GM23338 (cell line): ENCODE results near the gene CYP26B1. TPM values are rescaled to one million over a fixed set of nuclear protein-coding genes. Genes with fewer than 3 reads are reported as not detected.

Source experiments
- ATAC-seq: fragments of 200-7000 bp; cut with Tn5 transposase; 3 replicates; pipeline ENCODE4 v1.9.1; 2020
- DNase-seq: peaks from one replicate; pipeline ENCODE4 v3.0.0-alpha.2; 2015; ENCODE audit warnings: low spot score
- H2AFZ ChIP-seq: fragments of 200-600 bp; sonication (generic); 2 replicates; pipeline ENCODE4 v1.8.0; 2016; ENCODE audit warnings: antibody characterized with exemption, mild to moderate bottlenecking, moderate library complexity
- H3F3A ChIP-seq: fragments of 200-600 bp; sonication (generic); replicated peaks from 2 replicates; pipeline ENCODE4 v1.8.0; 2017; ENCODE audit warnings: antibody characterized with exemption, mixed run types, low read depth
- H3K27ac ChIP-seq: fragments of 200-600 bp; sonication (generic); 2 replicates; pipeline ENCODE4 v1.6.1; 2016; ENCODE audit warnings: low read depth
- H3K27me3 ChIP-seq: fragments of 200-600 bp; sonication (generic); 2 replicates; pipeline ENCODE4 v1.8.0; 2016; ENCODE audit warnings: mild to moderate bottlenecking, mixed run types, moderate library complexity; ENCODE audit not compliant: insufficient read depth
- H3K36me3 ChIP-seq: fragments of 200-600 bp; sonication (generic); 2 replicates; pipeline ENCODE4 v1.8.0; 2016; ENCODE audit warnings: mild to moderate bottlenecking; ENCODE audit not compliant: insufficient read depth
- H3K4me1 ChIP-seq: fragments of 200-600 bp; sonication (generic); 2 replicates; pipeline ENCODE4 v1.8.0; 2016; ENCODE audit warnings: mild to moderate bottlenecking, moderate library complexity; ENCODE audit not compliant: insufficient read depth
- H3K4me2 ChIP-seq: fragments of 200-600 bp; sonication (generic); 2 replicates; pipeline ENCODE4 v1.7.1; 2017; ENCODE audit warnings: mixed run types
- H3K4me3 ChIP-seq: fragments of 200-600 bp; sonication (generic); 2 replicates; pipeline ENCODE4 v1.6.1; 2016; ENCODE audit warnings: mixed run types
- H3K79me2 ChIP-seq: fragments of 200-600 bp; sonication (generic); replicated peaks from 2 replicates; pipeline ENCODE4 v1.8.0; 2017; ENCODE audit warnings: mild to moderate bottlenecking; ENCODE audit not compliant: insufficient read depth
- H3K9me2 ChIP-seq: fragments of 200-600 bp; sonication (generic); 2 replicates; pipeline ENCODE4 v1.8.0; 2017; ENCODE audit not compliant: insufficient read depth
- H4K20me1 ChIP-seq: fragments of 200-600 bp; sonication (generic); replicated peaks from 2 replicates; pipeline ENCODE4 v1.8.0; 2017; ENCODE audit warnings: mild to moderate bottlenecking; ENCODE audit not compliant: insufficient read depth
- H3K27ac Mint-ChIP-seq: 2 replicates; pipeline ENCODE4 v1.8.0; 2020; ENCODE audit warnings: inconsistent platforms, mild to moderate bottlenecking, moderate library complexity, mixed read lengths
- H3K27me3 Mint-ChIP-seq: 3 replicates; pipeline ENCODE4 v1.8.0; 2022; ENCODE audit warnings: low read depth, mild to moderate bottlenecking, moderate library complexity, mixed read lengths, inconsistent platforms; ENCODE audit not compliant: insufficient read depth, poor library complexity
- H3K36me3 Mint-ChIP-seq: 3 replicates; pipeline ENCODE4 v1.8.0; 2021; ENCODE audit warnings: low read depth, mild to moderate bottlenecking, inconsistent platforms, moderate library complexity, mixed read lengths
- H3K4me1 Mint-ChIP-seq: 3 replicates; pipeline ENCODE4 v1.8.0; 2020; ENCODE audit warnings: mild to moderate bottlenecking, inconsistent platforms, mixed read lengths
- H3K4me3 Mint-ChIP-seq: 3 replicates; pipeline ENCODE4 v1.8.0; 2021; ENCODE audit warnings: moderate library complexity, mild to moderate bottlenecking, inconsistent platforms, mixed read lengths
- H3K9me3 Mint-ChIP-seq: 3 replicates; pipeline ENCODE4 v1.8.0; 2020; ENCODE audit warnings: moderate library complexity, mild to moderate bottlenecking, inconsistent platforms, mixed read lengths
- CREB1 ChIP-seq: fragments of 250-450 bp; sonication (Bioruptor Pico); IDR thresholded peaks from 2 replicates; pipeline ENCODE4 v1.5.0; 2020; ENCODE audit warnings: low read depth, mild to moderate bottlenecking, moderate library complexity
- CTCF ChIP-seq, 2 experiments: fragments of 200-600 bp in 1 of 2; sonication (generic) in 1 of 2; conservative IDR thresholded peaks; 2 replicates each; pipeline versions ENCODE4 v1.5.1 to v1.6.1; 2016 to 2017; ENCODE audit warnings: antibody characterized with exemption in 2 of 2, low read depth in 2 of 2, mild to moderate bottlenecking in 2 of 2, moderate library complexity in 1 of 2
- ETS1 ChIP-seq: IDR thresholded peaks from 2 replicates; pipeline ENCODE4 v1.6.1; 2016; ENCODE audit warnings: antibody characterized with exemption
- EZH2 ChIP-seq: fragments of 200-600 bp; sonication (generic); IDR thresholded peaks from one replicate; pipeline ENCODE4 v1.8.0; 2017; ENCODE audit warnings: antibody characterized with exemption, mild to moderate bottlenecking, low read depth; ENCODE audit not compliant: unreplicated experiment
- EZH2phosphoT487 ChIP-seq: fragments of 200-600 bp; sonication (generic); IDR thresholded peaks from one replicate; pipeline ENCODE4 v1.8.1; 2018; ENCODE audit warnings: antibody characterized with exemption; ENCODE audit not compliant: unreplicated experiment
- JUNB ChIP-seq: IDR thresholded peaks from one replicate; pipeline ENCODE4 v1.6.1; 2016; ENCODE audit warnings: antibody characterized with exemption; ENCODE audit not compliant: unreplicated experiment
- NANOG ChIP-seq: IDR thresholded peaks from 2 replicates; pipeline ENCODE4 v1.6.1; 2016; ENCODE audit warnings: antibody characterized with exemption, borderline replicate concordance
- POLR2AphosphoS5 ChIP-seq: IDR thresholded peaks from 2 replicates; pipeline ENCODE4 v1.6.1; 2016; ENCODE audit warnings: antibody characterized with exemption, low read depth
- STAT1 ChIP-seq: IDR thresholded peaks from one replicate; pipeline ENCODE4 v1.6.1; 2016; ENCODE audit warnings: antibody characterized with exemption; ENCODE audit not compliant: unreplicated experiment
- ZNF114 ChIP-seq: fragments of 250-450 bp; sonication (Bioruptor Pico); IDR thresholded peaks from 2 replicates; pipeline ENCODE4 v1.5.0; 2020; ENCODE audit warnings: mild to moderate bottlenecking, moderate library complexity
- ZNF331 ChIP-seq: fragments of 250-450 bp; sonication (Bioruptor Pico); IDR thresholded peaks from 2 replicates; pipeline ENCODE4 v1.5.0; 2020; ENCODE audit warnings: low read depth, mild to moderate bottlenecking, moderate library complexity
- ZNF462 ChIP-seq: fragments of 250-450 bp; sonication (Bioruptor Pico); IDR thresholded peaks from 2 replicates; pipeline ENCODE4 v1.5.0; 2020; ENCODE audit warnings: mild to moderate bottlenecking, moderate library complexity
- polyA plus RNA-seq: library from polyadenylated mRNA; unstranded; fragments of >200 nt; fragmentation: Nextera tagmentation; extraction: Ambion mirVana; gene quantifications from 2 replicates; pipeline ENCODE4 v1.2.1, GENCODE V29; 2016
- total RNA-seq: library from RNA; depleted of rRNA; stranded (reverse); fragments of >200 nt; shearing (Covaris generic); gene quantifications from 2 replicates; pipeline ENCODE4 v1.2.3, GENCODE V29; 2014
- TF ChIP-seq, protein P1 (sequence below): IDR thresholded peaks from one replicate; pipeline ENCODE4 v1.6.1; 2018; ENCODE audit warnings: antibody characterized with exemption; ENCODE audit not compliant: unreplicated experiment

CYP26B1 gene
- total and polyA plus RNA-seq, 2 experiments from 2014 or later, result 0.05 to 0.31 TPM

GRCh38 chr2:72121153-72121552 lies 26.5 kb downstream of the CYP26B1 start:
- Histone ChIP-seq H3K4me2 (no peak overlapping the region), H3K4me3 (no peak overlapping the region), H3K27me3 (no peaks in the 10 kb centered on the region), H3K4me1 (no peaks in the 10 kb centered on the region), H3K27ac (no peak overlapping the region), H3K9me2 (no peaks in the 10 kb centered on the region), H3K79me2 (no peaks in the 10 kb centered on the region), H3F3A (no peaks in the 10 kb centered on the region), H3K36me3 (no peaks in the 10 kb centered on the region), H4K20me1 (no peaks in the 10 kb centered on the region; the same call in 1 of the 2 replicates), H2AFZ (no peak overlapping the region)
- TF ChIP-seq STAT1 (no peak), ETS1 (no peak), EZH2 (no peak), CREB1 (no peak), ZNF331 (CRISPR knock-in tag) (no peak), EZH2phosphoT487 (no peak), ZNF114 (CRISPR knock-in tag) (no peak), POLR2AphosphoS5 (no peak), CTCF (conservative IDR thresholded peaks at IDR 0.05; ENCODE audit: low read depth in 2 of 2) (no peak), ZNF462 (CRISPR knock-in tag) (no peak), JUNB (no peak), NANOG (no peak)
- TF ChIP-seq, protein P1, sequence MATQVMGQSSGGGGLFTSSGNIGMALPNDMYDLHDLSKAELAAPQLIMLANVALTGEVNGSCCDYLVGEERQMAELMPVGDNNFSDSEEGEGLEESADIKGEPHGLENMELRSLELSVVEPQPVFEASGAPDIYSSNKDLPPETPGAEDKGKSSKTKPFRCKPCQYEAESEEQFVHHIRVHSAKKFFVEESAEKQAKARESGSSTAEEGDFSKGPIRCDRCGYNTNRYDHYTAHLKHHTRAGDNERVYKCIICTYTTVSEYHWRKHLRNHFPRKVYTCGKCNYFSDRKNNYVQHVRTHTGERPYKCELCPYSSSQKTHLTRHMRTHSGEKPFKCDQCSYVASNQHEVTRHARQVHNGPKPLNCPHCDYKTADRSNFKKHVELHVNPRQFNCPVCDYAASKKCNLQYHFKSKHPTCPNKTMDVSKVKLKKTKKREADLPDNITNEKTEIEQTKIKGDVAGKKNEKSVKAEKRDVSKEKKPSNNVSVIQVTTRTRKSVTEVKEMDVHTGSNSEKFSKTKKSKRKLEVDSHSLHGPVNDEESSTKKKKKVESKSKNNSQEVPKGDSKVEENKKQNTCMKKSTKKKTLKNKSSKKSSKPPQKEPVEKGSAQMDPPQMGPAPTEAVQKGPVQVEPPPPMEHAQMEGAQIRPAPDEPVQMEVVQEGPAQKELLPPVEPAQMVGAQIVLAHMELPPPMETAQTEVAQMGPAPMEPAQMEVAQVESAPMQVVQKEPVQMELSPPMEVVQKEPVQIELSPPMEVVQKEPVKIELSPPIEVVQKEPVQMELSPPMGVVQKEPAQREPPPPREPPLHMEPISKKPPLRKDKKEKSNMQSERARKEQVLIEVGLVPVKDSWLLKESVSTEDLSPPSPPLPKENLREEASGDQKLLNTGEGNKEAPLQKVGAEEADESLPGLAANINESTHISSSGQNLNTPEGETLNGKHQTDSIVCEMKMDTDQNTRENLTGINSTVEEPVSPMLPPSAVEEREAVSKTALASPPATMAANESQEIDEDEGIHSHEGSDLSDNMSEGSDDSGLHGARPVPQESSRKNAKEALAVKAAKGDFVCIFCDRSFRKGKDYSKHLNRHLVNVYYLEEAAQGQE, result no peak
- Mint-ChIP-seq H3K27ac (no peak overlapping the region), H3K4me3 (no peak overlapping the region), H3K4me1 (no peaks in the 10 kb centered on the region), H3K36me3 (no peaks in the 10 kb centered on the region), H3K27me3 (peaks cover 7% of the 10 kb centered on the region), H3K9me3 (0 out of 3 replicates have a peak, but pooled peaks cover 3% of the 10 kb centered on the region)
- no peak for DNase-seq
- no peak for ATAC-seq
